HG03135 (cell line): ENCODE results near the gene CNN2.

Source experiments
- ATAC-seq: cut with Tn5 transposase; IDR thresholded peaks from one replicate; pipeline ENCODE4 v1.9.1; 2021; ENCODE audit warnings: mild to moderate bottlenecking, moderate library complexity; ENCODE audit not compliant: unreplicated experiment

Gene CNN2

GRCh38 chr19:995051-995827 is 31.2 kb upstream of the CNN2 start:
- no peak for ATAC-seq

GRCh38 chr19:996051-996838 is 30.2 kb upstream of the CNN2 start:
- ATAC-seq, result no peak

- ATAC-seq, result no peak
Measured at GRCh38 chr19:998064-998463, 28.3 kb upstream of the CNN2 start.

GRCh38 chr19:999379-999719 is 27.1 kb upstream of the CNN2 start:
- no peak for ATAC-seq

- no peak for ATAC-seq
Measured at GRCh38 chr19:1000095-1000494, 26.3 kb upstream of the CNN2 start, which contains the start of gene GRIN3B. Gene GRIN3B, plus strand, starts transcription at chr19:1000419. Its CDS starts 19 bp downstream, at chr19:1000438.

GRCh38 chr19:1000591-1001537 is 25.5 kb upstream of the CNN2 start:
- no peak for ATAC-seq

GRCh38 chr19:1001538-1002166 is 24.8 kb upstream of the CNN2 start:
- no peak for ATAC-seq

- ATAC-seq, result no peak
Measured at GRCh38 chr19:1002600-1002999, 23.8 kb upstream of the CNN2 start.

- no peak for ATAC-seq
Measured at GRCh38 chr19:1003283-1003682, 23.1 kb upstream of the CNN2 start.

- no peak for ATAC-seq
Measured at GRCh38 chr19:1004204-1004802, 22.1 kb upstream of the CNN2 start.

GRCh38 chr19:1004803-1005664 is 21.4 kb upstream of the CNN2 start:
- ATAC-seq, result no peak

GRCh38 chr19:1006711-1007398 is 19.6 kb upstream of the CNN2 start:
- ATAC-seq, result no peak

- no peak for ATAC-seq
Measured at GRCh38 chr19:1007399-1008251, 18.8 kb upstream of the CNN2 start.

GRCh38 chr19:1008268-1009040 is 18.0 kb upstream of the CNN2 start:
- ATAC-seq, result no peak

- ATAC-seq, result no peak
Measured at GRCh38 chr19:1009041-1009980, 17.1 kb upstream of the CNN2 start.

- no peak for ATAC-seq
Measured at GRCh38 chr19:1009981-1010538, 16.3 kb upstream of the CNN2 start.
